Nephron progenitor cell (in vitro differentiated cells): ENCODE measurements around the gene IL1B.

ENCODE experiments used
- DNase-seq: peaks from one replicate; pipeline ENCODE4 v3.0.0; 2021
- H3K27ac Mint-ChIP-seq: 2 replicates; pipeline ENCODE4 v1.8.0; 2021; ENCODE audit warnings: mild to moderate bottlenecking, moderate library complexity, mixed read lengths
- H3K27me3 Mint-ChIP-seq: 2 replicates; pipeline ENCODE4 v1.8.0; 2021; ENCODE audit warnings: mild to moderate bottlenecking, low read depth, mixed read lengths; ENCODE audit not compliant: poor library complexity
- H3K36me3 Mint-ChIP-seq: 2 replicates; pipeline ENCODE4 v1.8.0; 2021; ENCODE audit warnings: low read depth, mixed read lengths
- H3K4me1 Mint-ChIP-seq: 2 replicates; pipeline ENCODE4 v1.8.0; 2021; ENCODE audit warnings: mixed read lengths
- H3K4me3 Mint-ChIP-seq: 2 replicates; pipeline ENCODE4 v1.8.0; 2021; ENCODE audit warnings: mild to moderate bottlenecking, moderate library complexity, mixed read lengths
- H3K9me3 Mint-ChIP-seq: 2 replicates; pipeline ENCODE4 v1.8.0; 2021; ENCODE audit warnings: mild to moderate bottlenecking, moderate library complexity, mixed read lengths
- CTCF ChIP-seq: fragments of 200-600 bp; sonication (generic); IDR thresholded peaks from 2 replicates; pipeline ENCODE4 v1.5.0; 2021; ENCODE audit warnings: antibody characterized with exemption

Gene IL1B

GRCh38 chr2:112880696-112881095 is 44.1 kb upstream of the IL1B start:
- no peaks in the 10 kb centered on the region for H3K9me3 Mint-ChIP-seq
- no peak overlapping the region for H3K27ac Mint-ChIP-seq
- H3K36me3 Mint-ChIP-seq: no peaks in the 10 kb centered on the region
- H3K4me3 Mint-ChIP-seq: no peak overlapping the region
- TF ChIP-seq CTCF: no peak
- H3K4me1 Mint-ChIP-seq: peaks cover 12% of the 10 kb centered on the region
- no peak for DNase-seq
- peaks cover 9% of the 10 kb centered on the region for H3K27me3 Mint-ChIP-seq

GRCh38 chr2:112880091-112880531 is 43.5 kb upstream of the IL1B start:
- Mint-ChIP-seq H3K9me3 (no peaks in the 10 kb centered on the region), H3K27ac (no peak overlapping the region), H3K27me3 (peaks cover 8% of the 10 kb centered on the region), H3K36me3 (no peaks in the 10 kb centered on the region), H3K4me1 (peaks cover 12% of the 10 kb centered on the region), H3K4me3 (no peak overlapping the region)
- no peak for TF ChIP-seq CTCF
- DNase-seq: no peak

GRCh38 chr2:112879491-112880041 is 43.0 kb upstream of the IL1B start:
- Mint-ChIP-seq H3K36me3 (no peaks in the 10 kb centered on the region), H3K9me3 (no peaks in the 10 kb centered on the region), H3K27me3 (peaks cover 8% of the 10 kb centered on the region), H3K4me3 (no peak overlapping the region), H3K27ac (no peak overlapping the region), H3K4me1 (peaks cover 12% of the 10 kb centered on the region)
- no peak for TF ChIP-seq CTCF
- DNase-seq: no peak

GRCh38 chr2:112877423-112877822 is 40.8 kb upstream of the IL1B start:
- Mint-ChIP-seq H3K27ac (no peak overlapping the region), H3K4me1 (peaks cover 12% of the 10 kb centered on the region), H3K27me3 (peaks cover 7% of the 10 kb centered on the region), H3K4me3 (no peak overlapping the region), H3K36me3 (no peaks in the 10 kb centered on the region), H3K9me3 (no peaks in the 10 kb centered on the region)
- no peak for TF ChIP-seq CTCF
- no peak for DNase-seq

GRCh38 chr2:112876971-112877361 is 40.4 kb upstream of the IL1B start:
- Mint-ChIP-seq H3K36me3 (no peaks in the 10 kb centered on the region), H3K9me3 (peaks cover 3% of the 10 kb centered on the region), H3K27me3 (peaks cover 7% of the 10 kb centered on the region), H3K27ac (no peak overlapping the region), H3K4me1 (peaks cover 12% of the 10 kb centered on the region), H3K4me3 (no peak overlapping the region)
- no peak for TF ChIP-seq CTCF
- no peak for DNase-seq

GRCh38 chr2:112876257-112876970 is 39.8 kb upstream of the IL1B start:
- Mint-ChIP-seq H3K9me3 (peaks cover 5% of the 10 kb centered on the region), H3K27me3 (peaks cover 7% of the 10 kb centered on the region), H3K4me1 (peaks cover 12% of the 10 kb centered on the region), H3K27ac (no peak overlapping the region), H3K4me3 (no peak overlapping the region), H3K36me3 (no peaks in the 10 kb centered on the region)
- no peak for DNase-seq
- TF ChIP-seq CTCF: no peak
